HG03457 (cell line): Measurements from ENCODE around the gene C21orf91.

ENCODE experiments used
- ATAC-seq: cut with Tn5 transposase; IDR thresholded peaks from one replicate; pipeline ENCODE4 v1.9.1; 2021; ENCODE audit warnings: moderate number of reproducible peaks; ENCODE audit not compliant: unreplicated experiment

The C21orf91 gene

DNA sequence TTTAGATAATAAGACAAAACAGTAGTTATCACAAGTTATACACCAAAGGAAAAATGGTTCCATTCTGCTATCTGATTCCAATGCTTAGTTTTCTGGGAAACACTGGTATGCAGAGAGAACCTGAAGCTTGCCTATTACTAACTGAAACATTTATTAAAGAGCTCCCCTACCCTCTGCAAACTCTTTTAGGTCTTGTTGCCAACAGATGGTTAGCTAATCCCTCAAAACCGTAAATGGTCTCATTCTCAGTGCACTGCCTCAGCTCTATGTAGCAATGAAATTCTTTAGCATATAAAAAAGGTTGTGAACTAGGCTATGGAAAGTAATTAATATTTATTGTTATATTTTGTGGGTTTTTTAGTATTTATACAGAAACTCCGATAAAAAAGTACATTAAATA is 20.4 kb downstream of the C21orf91 start:
- ATAC-seq, result no peak

GRCh38 chr21:17797967-17798366 is 21.2 kb downstream of the C21orf91 start:
- ATAC-seq, result no peak

- no peak for ATAC-seq
Measured at GRCh38 chr21:17796503-17796902, 22.7 kb downstream of the C21orf91 start.

DNA sequence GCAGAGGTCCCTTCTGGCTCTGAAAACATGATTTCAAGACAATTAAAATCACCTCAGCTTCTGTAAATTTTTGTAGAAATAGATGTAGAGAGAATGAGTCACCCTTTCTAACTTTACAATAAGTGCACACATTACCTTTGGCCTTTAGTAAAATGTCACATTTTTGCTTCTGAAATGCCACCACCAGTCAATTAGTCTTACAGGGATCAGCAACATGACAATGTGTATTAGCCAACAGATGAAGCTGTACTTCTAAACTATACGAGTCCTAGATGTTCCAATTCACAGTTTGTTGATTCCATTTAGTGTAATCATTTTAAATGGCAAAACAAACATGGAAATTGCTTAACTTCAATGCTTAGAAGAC is 23.1 kb downstream of the C21orf91 start:
- no peak for ATAC-seq

GRCh38 chr21:17795146-17796036 is 23.8 kb downstream of the C21orf91 start:
- ATAC-seq, result no peak

DNA sequence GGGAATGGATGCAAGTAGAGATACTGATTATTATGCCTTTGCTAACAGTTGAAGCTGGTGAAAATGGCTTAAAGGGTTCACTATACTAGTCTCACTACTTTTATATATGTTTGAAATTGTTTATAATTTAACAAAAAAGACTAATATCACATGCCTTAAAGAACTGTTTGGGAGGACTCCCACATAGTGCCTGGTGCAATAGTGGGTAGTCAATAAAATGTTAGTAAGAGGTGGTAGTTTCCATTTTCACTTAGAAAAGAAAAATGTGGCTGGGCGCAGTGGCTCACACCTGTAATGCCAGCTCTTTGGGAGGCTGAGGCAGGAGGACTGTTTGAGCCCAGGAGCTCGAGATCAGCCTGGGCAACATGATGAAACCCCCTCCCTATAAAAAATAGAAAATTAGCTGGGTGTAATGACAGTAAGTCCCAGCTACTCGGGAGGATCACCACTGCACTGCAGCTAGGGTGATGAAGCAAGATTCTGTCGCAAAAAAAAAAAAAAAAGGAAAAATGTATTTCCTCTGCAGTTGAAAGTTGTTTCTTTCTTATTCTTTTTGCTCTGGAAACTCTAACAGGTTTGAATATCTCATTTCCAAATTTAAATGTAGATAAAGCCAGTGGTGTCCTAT is 24.5 kb downstream of the C21orf91 start:
- no peak for ATAC-seq

- ATAC-seq, result peak; percentile 54
Measured at GRCh38 chr21:17793246-17794123, 25.7 kb downstream of the C21orf91 start.

DNA sequence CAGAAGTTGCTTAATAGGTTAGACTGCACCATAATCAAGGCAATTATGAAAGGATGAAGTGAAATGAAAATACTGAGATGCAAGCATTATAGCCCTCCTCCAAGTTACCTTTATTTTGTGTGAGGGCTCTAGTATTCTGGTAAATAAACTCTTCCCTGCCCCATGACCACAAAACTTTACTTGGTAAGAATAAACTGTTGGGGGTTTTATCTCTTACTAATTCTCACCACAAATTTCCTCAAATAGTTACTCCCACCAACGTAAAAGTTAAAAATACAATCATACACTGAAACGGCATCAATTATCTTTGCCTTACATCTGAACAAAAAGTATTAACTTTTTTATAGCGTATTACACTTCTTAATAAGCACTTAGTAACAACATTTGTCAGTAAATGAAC is 29.5 kb downstream of the C21orf91 start:
- no peak for ATAC-seq

DNA sequence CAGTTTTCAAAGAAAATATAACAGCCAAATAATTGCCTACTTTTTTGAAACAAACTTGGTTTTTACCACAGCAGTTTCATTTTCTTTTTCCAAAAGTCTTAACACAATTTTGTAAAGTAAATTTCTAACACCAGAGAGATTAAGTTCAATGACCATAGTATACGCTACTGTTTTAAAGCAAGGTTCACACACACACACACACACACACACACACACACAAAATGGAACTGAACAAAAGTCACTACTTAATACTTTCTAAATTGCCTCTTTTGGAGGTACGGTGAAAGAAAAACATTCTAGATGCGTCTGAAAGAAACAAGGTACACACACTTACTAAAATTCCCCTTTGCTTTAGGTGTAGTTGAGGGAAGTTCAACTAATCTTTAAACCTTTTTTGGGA is 30.1 kb downstream of the C21orf91 start:
- ATAC-seq, result no peak

- ATAC-seq, result no peak
Measured at GRCh38 chr21:17786851-17787181, 32.3 kb downstream of the C21orf91 start.

DNA sequence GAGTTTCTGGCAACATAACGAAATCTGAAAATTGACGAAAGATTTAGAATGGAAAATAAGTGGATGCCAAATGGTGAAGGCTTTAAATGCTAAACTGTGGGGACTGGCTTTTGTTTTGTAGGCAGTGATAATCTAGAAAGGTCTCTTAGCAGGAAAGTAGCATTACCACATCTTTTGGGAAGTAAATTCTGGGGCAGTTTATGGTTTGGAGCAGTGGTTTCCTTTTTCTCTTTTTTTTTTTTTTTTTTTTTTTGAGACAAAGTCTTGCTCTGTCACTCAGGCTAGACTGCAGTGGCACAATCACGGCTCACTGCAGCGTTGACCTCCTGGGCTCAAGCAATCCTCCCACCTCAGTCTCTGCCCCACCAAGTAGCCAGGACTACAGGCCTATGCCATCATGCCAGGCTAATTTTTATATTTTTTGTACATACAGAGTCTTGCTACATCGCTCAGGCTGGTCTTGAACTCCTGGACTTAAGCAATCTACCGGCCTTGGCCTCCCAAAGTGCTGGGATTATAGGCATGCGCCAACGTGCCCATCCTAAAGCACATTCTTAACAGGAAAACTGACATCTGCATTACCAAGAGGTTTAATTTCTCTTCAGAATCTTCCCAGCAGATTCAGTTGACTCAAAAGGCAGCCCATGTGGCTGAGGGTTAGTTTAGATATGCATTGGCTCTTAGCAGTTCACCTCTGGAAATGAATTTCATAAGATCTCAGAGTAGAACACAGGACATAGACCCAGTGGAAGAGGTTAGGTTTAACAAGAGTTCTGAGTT is 32.9 kb downstream of the C21orf91 start:
- ATAC-seq, result no peak

DNA sequence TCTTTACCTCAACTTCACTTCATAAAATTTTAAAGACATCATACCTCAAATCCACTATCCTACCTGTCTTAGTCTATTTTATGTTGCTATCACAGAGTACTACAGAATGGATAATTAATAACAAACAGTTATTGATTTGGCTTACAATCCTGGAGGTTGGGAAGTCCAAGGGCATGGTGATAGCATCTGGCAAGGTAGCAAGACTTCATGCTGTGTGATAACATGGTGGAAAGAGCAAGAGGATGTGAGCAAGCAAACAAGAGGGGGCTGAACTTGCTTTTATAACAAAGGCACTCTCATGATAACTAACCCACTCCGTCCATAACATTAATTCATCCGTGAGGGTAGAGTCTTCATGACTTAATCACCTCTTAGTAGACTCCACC is 33.8 kb downstream of the C21orf91 start:
- no peak for ATAC-seq

DNA sequence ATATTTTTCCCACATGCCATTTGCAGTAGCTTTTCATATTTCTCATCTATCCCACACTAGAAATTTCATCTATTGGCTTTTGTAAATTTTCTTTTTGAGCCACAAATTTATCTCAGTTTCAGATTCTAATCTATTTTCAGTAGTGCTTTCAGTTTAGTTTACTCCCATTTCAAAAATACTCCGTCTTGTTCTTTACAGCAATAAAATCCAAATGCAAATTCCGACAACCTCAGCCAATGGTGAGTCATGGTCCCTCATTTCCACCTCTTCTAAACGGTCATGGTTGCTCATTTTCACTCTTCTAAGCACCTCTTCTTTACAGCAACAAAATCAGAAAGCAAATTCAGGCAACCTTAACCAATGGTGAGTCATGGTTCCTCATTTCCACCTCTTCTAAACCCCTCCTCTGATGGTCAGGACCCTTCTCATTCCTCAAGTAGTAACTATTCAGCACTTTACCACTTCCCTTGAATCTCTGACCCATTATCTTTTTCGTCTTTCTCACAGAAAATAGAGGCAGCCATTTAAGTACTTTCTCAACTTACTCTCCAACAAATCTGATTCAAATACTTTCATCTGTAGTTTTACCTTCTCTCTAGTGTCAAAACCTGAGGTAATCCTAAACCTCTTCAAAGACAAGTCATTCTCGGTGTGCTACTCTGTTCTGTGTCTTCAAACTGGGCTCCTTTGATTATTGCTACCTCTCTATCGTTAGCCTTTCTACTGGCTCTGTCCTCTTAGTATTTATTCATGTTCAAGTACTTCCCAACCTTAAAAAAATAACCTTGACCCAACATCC is 34.4 kb downstream of the C21orf91 start:
- ATAC-seq, result peak; percentile 57

GRCh38 chr21:17784180-17784598 is 35.0 kb downstream of the C21orf91 start:
- ATAC-seq, result peak; percentile 43

DNA sequence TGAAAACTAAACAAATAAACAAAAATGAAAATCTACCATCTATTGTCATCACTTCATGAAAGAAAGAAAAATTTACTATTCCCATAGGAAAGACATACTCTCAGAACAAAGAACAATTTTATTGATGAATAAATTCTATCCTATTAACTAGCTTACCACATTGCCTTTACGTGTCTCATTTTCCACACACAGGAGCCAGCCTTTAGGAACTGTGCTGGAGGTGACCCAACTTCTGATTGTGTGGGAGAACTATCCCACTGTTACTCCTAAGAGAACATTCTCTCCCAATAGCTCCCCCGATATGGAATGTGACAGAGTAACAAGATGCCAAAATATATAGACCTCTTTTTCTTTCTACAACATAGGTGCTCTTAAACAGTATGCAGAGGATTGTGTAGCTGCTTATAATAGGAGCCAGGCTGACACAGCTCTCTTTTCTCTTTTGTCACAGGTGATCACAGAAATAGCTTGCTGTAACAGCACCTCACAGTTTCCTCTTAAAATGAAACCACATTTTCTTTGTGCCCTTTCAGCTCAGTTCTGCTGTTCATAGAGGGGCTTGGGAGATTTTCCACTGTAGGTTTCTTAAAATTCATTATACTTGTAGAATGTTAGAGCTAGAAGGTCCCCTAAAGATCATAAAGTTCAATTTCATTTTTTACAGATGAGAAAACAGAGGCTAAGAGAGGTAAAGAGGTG is 35.5 kb downstream of the C21orf91 start:
- peak; percentile 24 for ATAC-seq

DNA sequence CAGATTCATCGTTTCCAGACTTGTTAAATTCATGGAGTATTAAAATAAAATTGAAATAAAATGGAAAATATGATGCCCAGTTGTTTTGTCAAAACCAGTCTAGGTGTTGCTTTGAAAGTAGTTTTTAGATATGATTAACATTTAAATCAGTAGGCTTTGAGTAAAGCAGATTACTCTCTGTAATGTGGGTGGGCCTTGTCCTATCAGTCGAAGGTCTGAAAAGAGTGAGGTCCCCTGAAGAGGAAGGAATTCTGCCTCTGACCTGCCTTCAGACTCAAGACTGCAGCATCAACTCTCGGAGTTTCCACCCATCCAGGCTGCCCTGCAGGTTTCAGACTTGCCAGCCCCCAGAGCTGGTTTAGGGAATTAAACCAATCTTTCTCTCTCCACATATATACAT is 36.2 kb downstream of the C21orf91 start:
- no peak for ATAC-seq

- no peak for ATAC-seq
Measured at GRCh38 chr21:17782051-17782450, 37.1 kb downstream of the C21orf91 start.

GRCh38 chr21:17781524-17781923 is 37.6 kb downstream of the C21orf91 start:
- ATAC-seq, result no peak

- ATAC-seq, result peak; percentile 34
Measured at GRCh38 chr21:17780539-17780938, 38.6 kb downstream of the C21orf91 start.
